ENCODE measurements around the gene NHP2. TPM values are rescaled to one million over a fixed set of nuclear protein-coding genes. Genes with fewer than 3 reads are reported as not detected.
"Not testable (repeated sequence)": the region's sequence is repeated elsewhere in the genome, so short reads cannot be mapped to it uniquely, and the experiment has no call there.

Gene NHP2
- total and polyA plus RNA-seq, 8 donors = 65.0 to 116 (median 97.5) TPM

- Histone ChIP-seq H3K27ac (no peak overlapping the region), H3K36me3 (peaks cover 0 to 9% of the 10 kb centered on the region in 2 donors), H3K9me3 (no peaks in the 10 kb centered on the region), H3K27me3 (no peaks in the 10 kb centered on the region), H3K4me3 (no peak overlapping the region), H3K4me1 (peaks cover 8 to 27% of the 10 kb centered on the region in 2 donors)
- no peak for ATAC-seq
- intact Hi-C loops (cut with DNase I) = no loop called here
- TF ChIP-seq CTCF (IDR thresholded peaks at IDR 0.05) = no peak
- peak in 1 of 4 donors; percentile 46 for DNase-seq
Measured at GRCh38 chr5:178129296-178129695, 24.4 kb downstream of the NHP2 start.

GRCh38 chr5:178127300-178128009, 26.2 kb downstream of the NHP2 start:
- peaks cover 8 to 32% of the 10 kb centered on the region in 2 donors for H3K4me1 ChIP-seq
- H3K9me3 ChIP-seq; H3K36me3 ChIP-seq; ATAC-seq; intact Hi-C loops (cut with DNase I); H3K4me3 ChIP-seq; H3K27me3 ChIP-seq: not testable (repeated sequence)
- peak in 1 of 4 donors; percentile 43 for DNase-seq
- peak overlapping the region in 1 of 2 donors; percentile 37 for H3K27ac ChIP-seq

- ATAC-seq = no peak
- H3K27me3 ChIP-seq = peaks cover 0 to 7% of the 10 kb centered on the region in 2 donors
- no peak for TF ChIP-seq CTCF (IDR thresholded peaks at IDR 0.05)
- no peak for DNase-seq
- intact Hi-C loops (cut with DNase I) = no loop called here
- H3K4me1 ChIP-seq = peaks cover 4 to 27% of the 10 kb centered on the region in 2 donors
- H3K9me3 ChIP-seq = no peaks in the 10 kb centered on the region
- peak overlapping the region in 1 of 2 donors; percentile 37 for H3K27ac ChIP-seq
- H3K36me3 ChIP-seq = peaks cover 0 to 8% of the 10 kb centered on the region in 2 donors
- H3K4me3 ChIP-seq = no peak overlapping the region
Measured at GRCh38 chr5:178126556-178126955, 27.1 kb downstream of the NHP2 start.

- H3K4me1 ChIP-seq = peaks cover 3 to 35% of the 10 kb centered on the region in 2 donors
- peak overlapping the region in 1 of 2 donors; percentile 37 for H3K27ac ChIP-seq
- intact Hi-C loops (cut with DNase I) = no loop called here
- no peak overlapping the region for H3K4me3 ChIP-seq
- H3K27me3 ChIP-seq = peaks cover 0 to 9% of the 10 kb centered on the region in 2 donors
- H3K36me3 ChIP-seq = peaks cover 0 to 9% of the 10 kb centered on the region in 2 donors
- H3K9me3 ChIP-seq = no peaks in the 10 kb centered on the region
- DNase-seq (peak in 1 of 4 donors; percentile 37), ATAC-seq (no peak)
- TF ChIP-seq CTCF (IDR thresholded peaks at IDR 0.05) = no peak
Measured at GRCh38 chr5:178125253-178125906, 28.3 kb downstream of the NHP2 start.

- H3K27ac ChIP-seq = peak overlapping the region in 1 of 2 donors; percentile 43
- no peak for TF ChIP-seq CTCF (IDR thresholded peaks at IDR 0.05)
- intact Hi-C loops (cut with DNase I) = no loop called here
- ATAC-seq = no peak
- H3K36me3 ChIP-seq = peaks cover 0 to 9% of the 10 kb centered on the region in 2 donors
- peaks cover 0 to 9% of the 10 kb centered on the region in 2 donors for H3K27me3 ChIP-seq
- DNase-seq = peak in 2 of 4 donors; percentile 69 to 70
- no peaks in the 10 kb centered on the region for H3K9me3 ChIP-seq
- H3K4me1 ChIP-seq = peaks cover 3 to 30% of the 10 kb centered on the region in 2 donors
- no peak overlapping the region for H3K4me3 ChIP-seq
Measured at GRCh38 chr5:178123966-178124925, 29.4 kb downstream of the NHP2 start.
